IgD-negative memory B cell (primary cell): ENCODE results near the gene MAOA. TPM values are rescaled to one million over a fixed set of nuclear protein-coding genes. Genes with fewer than 3 reads are reported as not detected.
"Not testable (repeated sequence)": the region's sequence is repeated elsewhere in the genome, so short reads cannot be mapped to it uniquely, and the experiment has no call there.

Source experiments
- H3K27ac Mint-ChIP-seq, 3 donors: one replicate each; pipeline ENCODE4 v1.8.0; 2020 to 2022; ENCODE audit warnings: mild to moderate bottlenecking in 3 of 3, mixed read lengths in 3 of 3, moderate library complexity in 1 of 3
- H3K27me3 Mint-ChIP-seq: one replicate; pipeline ENCODE4 v1.8.0; 2021; ENCODE audit warnings: mixed read lengths
- H3K36me3 Mint-ChIP-seq: one replicate; pipeline ENCODE4 v1.8.0; 2020; ENCODE audit warnings: mild to moderate bottlenecking, mixed read lengths
- H3K4me1 Mint-ChIP-seq, 3 donors: one replicate each; pipeline ENCODE4 v1.8.0; 2020 to 2022; ENCODE audit warnings: mixed read lengths in 3 of 3, mild to moderate bottlenecking in 1 of 3
- H3K4me3 Mint-ChIP-seq, 4 donors: one replicate each; pipeline ENCODE4 v1.8.0; 2020 to 2022; ENCODE audit warnings: mild to moderate bottlenecking in 4 of 4, mixed read lengths in 4 of 4, moderate library complexity in 3 of 4
- H3K9me3 Mint-ChIP-seq, 3 donors: one replicate each; pipeline ENCODE4 v1.8.0; 2020 to 2021; ENCODE audit warnings: mixed read lengths in 3 of 3, mild to moderate bottlenecking in 1 of 3
- polyA plus RNA-seq: library from polyadenylated mRNA; unstranded; fragments of 300-500 nt; fragmentation: Illumina TruSeq; gene quantifications from one replicate; pipeline ENCODE4 v1.2.3, GENCODE V29; 2021

The MAOA gene
- not detected for polyA plus RNA-seq

DNA sequence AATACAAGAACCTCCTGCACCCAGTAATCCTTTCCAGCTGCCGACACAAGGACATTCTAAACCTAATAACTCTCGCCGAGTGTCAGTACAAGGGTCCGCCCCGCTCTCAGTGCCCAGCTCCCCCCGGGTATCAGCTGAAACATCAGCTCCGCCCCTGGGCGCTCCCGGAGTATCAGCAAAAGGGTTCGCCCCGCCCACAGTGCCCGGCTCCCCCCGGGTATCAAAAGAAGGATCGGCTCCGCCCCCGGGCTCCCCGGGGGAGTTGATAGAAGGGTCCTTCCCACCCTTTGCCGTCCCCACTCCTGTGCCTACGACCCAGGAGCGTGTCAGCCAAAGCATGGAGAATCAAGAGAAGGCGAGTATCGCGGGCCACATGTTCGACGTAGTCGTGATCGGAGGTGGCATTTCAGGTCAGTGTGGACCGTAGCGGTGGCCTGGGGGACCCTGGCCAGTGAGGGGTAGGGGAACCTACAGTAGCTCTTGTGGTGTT is at the start of gene MAOA:
TSS of gene MAOA (plus strand) at position 295 of the 490 bp plus-strand sequence. CDS start at position 338, 43 bp downstream.
- H3K4me3 Mint-ChIP-seq: peak within 1 kb of the TSS; percentile 83 to 94 (median 86)
- H3K27me3 Mint-ChIP-seq: peaks cover 14% of the 10 kb centered on the region
- peak within 1 kb of the TSS in 1 of 3 donors; percentile 65 for H3K27ac Mint-ChIP-seq
- peaks cover 0 to 6% (median 1%) of the 10 kb centered on the region in 3 donors for H3K9me3 Mint-ChIP-seq
- H3K4me1 Mint-ChIP-seq: no peaks in the 10 kb centered on the region
- H3K36me3 Mint-ChIP-seq: no peaks in the 10 kb centered on the region

DNA sequence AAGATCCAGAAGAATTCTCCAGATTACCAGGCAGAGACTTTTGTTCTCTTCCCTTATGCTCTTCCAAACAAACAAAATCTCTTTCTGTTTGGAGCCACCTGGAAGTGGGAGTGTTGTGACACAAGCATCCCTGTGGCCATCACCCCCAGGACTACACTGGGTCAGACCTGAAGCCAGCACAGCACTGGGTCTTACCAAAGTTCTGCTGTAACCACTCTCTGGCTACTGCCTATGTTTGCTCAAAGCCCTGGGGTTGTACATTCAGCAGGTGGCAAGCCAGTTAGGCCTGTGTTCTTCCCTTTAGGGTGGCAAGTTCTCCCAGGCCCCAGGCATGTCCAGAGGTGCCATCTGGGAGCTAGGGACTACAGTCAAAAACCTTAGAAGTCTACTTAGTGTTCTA is 43.7 kb upstream of the MAOA start:
- Mint-ChIP-seq H3K27ac (no peak overlapping the region), H3K9me3 (peaks cover 0 to 4% (median 0%) of the 10 kb centered on the region in 3 donors), H3K27me3 (peaks cover 15% of the 10 kb centered on the region), H3K36me3 (no peaks in the 10 kb centered on the region), H3K4me1 (no peaks in the 10 kb centered on the region), H3K4me3 (no peak overlapping the region)

DNA sequence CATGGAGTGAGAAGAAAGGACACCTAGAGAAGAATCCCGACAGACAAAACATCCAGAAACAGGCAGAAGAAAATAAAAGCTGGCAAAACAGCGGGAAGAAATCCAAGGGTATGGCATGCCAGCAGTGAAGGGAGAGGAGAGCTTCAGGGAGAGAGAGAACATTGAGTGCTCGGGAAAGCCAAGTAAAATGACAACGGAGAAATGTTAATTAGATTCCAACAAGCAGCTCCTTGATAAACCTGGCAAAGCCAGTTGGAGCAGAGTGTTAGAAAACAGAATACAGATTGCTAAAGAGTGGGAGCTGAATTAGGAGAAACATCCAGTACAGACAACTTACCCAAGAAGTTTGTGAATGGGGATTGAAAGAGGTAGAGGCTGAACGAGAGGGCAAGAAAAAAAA is 40.4 kb upstream of the MAOA start:
- Mint-ChIP-seq H3K9me3 (no peaks in the 10 kb centered on the region), H3K4me3 (no peak overlapping the region), H3K27ac (no peak overlapping the region), H3K27me3 (peaks cover 15% of the 10 kb centered on the region), H3K36me3 (no peaks in the 10 kb centered on the region), H3K4me1 (no peaks in the 10 kb centered on the region)

DNA sequence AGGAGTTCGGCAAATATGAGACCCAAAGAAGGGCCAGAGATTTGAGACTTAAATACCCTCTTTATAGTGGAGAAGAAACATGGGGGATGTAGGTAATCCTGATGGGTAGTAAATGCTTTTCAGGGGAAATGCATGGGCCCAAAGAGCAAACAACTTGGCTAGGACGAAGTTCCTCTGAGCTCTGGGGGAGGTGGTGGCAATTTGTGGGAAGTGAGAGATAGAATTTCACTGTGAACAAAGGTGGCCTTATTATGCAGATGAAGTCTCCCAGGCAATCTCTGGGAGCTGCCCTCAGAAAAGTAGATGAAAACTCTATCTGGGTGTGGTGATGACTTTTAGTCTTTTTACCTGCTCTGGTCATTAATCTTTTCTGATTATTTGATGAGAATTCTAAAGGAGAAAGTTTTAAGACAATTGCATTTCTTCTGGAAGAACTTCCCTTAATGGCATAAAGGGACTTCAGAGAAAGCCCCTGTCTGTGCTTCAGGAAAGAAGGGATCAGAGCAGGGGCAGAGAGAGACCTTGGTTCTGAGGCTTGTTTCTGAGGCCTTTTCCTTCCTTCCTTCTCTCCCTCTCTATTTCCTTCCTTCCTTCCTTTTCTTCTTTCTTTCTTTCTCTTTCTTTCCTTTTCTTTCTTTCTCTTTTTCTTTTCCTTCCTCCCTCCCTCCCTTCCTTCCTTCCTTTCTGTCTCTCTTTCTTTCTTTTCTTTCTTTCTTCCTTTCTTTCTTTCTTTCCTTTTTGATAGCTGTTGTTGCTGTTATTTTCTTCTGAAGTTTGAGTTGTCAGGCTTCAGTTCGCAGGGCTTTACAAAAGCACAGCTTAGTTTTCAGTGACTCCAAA is 37.5 kb upstream of the MAOA start:
- peak overlapping the region in 1 of 3 donors; percentile 68 for H3K27ac Mint-ChIP-seq
- peaks cover 12% of the 10 kb centered on the region for H3K27me3 Mint-ChIP-seq
- no peak overlapping the region for H3K4me3 Mint-ChIP-seq
- H3K4me1 Mint-ChIP-seq: no peaks in the 10 kb centered on the region
- no peaks in the 10 kb centered on the region for H3K36me3 Mint-ChIP-seq
- H3K9me3 Mint-ChIP-seq: no peaks in the 10 kb centered on the region

DNA sequence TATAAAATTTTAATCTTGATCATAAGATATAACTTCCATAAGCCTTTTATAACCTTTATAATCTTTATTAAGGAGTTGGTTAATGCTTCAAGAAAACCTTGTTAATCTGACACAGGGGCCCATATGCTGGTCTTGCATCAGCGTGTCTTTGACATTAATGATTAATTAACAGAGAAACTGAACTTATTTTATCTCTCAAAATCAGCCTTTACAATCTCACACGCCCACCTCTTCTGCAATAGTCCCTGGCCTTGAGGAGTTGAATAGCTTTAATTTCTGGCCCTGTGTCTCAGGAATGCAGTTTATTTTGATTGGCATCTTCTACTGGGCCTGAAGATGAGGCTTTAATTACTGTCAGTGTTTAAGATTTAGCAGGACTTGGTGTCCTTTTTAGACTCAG is 36.2 kb upstream of the MAOA start:
- not testable (repeated sequence) for H3K36me3 Mint-ChIP-seq, H3K27ac Mint-ChIP-seq, H3K9me3 Mint-ChIP-seq, H3K4me1 Mint-ChIP-seq, H3K4me3 Mint-ChIP-seq
- H3K27me3 Mint-ChIP-seq: peaks cover 14% of the 10 kb centered on the region

DNA sequence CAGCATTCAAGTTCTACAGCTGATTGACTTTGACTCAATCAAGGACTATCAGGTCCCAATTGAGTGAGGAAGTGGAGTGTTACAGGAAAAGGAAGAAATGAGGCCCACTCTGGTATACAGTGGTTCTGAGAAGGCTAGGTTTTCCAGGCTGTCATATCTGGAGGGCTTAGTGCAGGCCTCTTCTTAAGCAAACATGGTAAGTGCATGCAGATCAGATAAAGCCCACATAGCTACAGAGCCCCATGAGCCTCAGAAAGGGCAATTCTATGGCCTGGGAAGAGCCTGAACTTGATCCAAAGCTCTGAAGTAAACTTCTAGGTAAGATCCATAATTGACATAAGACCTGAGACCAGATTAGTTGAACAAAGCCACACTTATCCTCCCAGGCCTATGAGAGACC is 29.0 kb upstream of the MAOA start:
- Mint-ChIP-seq H3K9me3 (no peaks in the 10 kb centered on the region), H3K27me3 (peaks cover 12% of the 10 kb centered on the region), H3K27ac (no peak overlapping the region), H3K4me1 (no peaks in the 10 kb centered on the region), H3K36me3 (no peaks in the 10 kb centered on the region), H3K4me3 (no peak overlapping the region)

DNA sequence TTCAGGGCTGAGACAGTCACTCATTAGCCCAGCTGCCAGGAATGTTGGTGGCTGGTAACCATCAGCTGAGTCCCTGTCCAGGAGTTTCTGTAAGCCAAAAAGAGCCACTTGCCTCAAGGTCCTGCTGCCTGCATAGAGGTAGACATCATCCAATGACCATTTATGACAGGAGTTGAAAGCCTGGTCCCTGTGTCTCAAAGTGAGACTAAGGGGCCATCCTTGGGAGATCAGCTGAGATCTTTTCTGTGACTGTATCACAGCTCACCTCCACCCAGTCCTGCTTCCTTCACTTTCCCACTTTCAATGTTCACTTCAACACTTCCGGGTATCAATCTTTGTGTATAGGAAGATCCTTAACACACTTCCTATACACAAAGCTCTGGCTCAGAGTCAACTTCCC is 28.4 kb upstream of the MAOA start:
- H3K27ac Mint-ChIP-seq: no peak overlapping the region
- H3K36me3 Mint-ChIP-seq: no peaks in the 10 kb centered on the region
- no peak overlapping the region for H3K4me3 Mint-ChIP-seq

DNA sequence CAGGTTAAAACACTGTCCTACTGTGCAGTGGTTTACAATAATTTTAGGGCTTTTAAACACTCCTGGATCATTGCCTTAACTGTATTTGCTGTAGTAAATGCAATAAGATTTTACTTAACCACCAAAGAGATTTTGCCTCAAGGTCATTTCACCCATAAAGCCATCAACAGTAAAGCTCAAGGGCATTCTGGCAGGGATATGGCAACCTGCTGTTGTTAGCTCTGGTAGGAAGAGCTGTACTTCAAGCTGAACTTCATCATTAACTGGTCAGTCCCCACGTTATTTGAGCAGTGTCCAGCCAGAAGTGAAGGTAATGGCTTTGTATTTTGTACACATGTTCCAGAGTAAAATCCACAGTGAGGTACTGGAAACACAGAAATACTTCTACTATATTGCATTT is 26.9 kb upstream of the MAOA start:
- Mint-ChIP-seq H3K27me3 (peaks cover 10% of the 10 kb centered on the region), H3K4me3 (no peak overlapping the region), H3K4me1 (no peaks in the 10 kb centered on the region), H3K27ac (no peak overlapping the region), H3K9me3 (no peaks in the 10 kb centered on the region), H3K36me3 (no peaks in the 10 kb centered on the region)

More for the DNA sequence above, 28.4 kb upstream of the MAOA start:
- no peaks in the 10 kb centered on the region for H3K9me3 Mint-ChIP-seq
- peaks cover 12% of the 10 kb centered on the region for H3K27me3 Mint-ChIP-seq
- H3K4me1 Mint-ChIP-seq: no peaks in the 10 kb centered on the region

DNA sequence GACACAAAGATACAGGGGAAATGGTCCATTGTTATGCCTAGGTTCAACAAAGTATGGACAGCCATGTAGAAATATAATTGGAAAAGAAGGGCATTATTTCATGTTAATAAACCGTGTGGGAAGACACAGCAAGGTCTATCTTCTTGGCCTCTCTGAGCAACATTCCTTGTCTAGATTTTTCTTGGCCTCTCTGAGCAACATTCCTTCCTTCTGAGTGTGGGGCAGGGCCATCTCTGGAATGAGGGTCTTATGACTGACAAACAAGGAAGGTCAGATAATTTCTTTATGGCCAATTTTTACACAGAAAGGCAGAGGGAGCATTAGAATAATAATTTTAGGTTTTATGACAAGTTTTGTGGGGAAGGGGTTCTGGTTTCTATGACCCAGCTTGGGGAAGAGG is 24.3 kb upstream of the MAOA start:
- Mint-ChIP-seq H3K36me3 (no peaks in the 10 kb centered on the region), H3K27me3 (peaks cover 5% of the 10 kb centered on the region), H3K27ac (no peak overlapping the region), H3K9me3 (peaks cover 0 to 4% (median 0%) of the 10 kb centered on the region in 3 donors), H3K4me3 (no peak overlapping the region), H3K4me1 (no peaks in the 10 kb centered on the region)

DNA sequence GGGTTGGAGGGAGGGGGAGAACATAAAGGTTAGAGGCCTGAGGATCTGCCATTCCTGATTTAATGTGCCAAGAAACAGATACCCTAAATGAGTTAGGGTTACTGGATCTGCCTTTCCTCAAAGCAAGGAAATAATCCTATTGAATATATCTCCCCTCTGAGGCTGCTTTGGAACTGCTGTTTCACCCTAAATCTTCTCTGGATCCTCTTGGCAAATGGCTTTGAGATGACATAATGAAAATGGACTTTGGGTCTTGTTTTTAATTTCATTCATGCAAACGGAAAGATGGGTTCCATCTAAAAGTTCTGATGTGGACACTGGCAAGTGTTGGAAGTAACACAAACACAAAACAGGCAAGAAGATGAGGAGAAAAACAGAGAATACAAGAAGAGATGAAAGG is 23.0 kb upstream of the MAOA start:
- Mint-ChIP-seq H3K36me3 (no peaks in the 10 kb centered on the region), H3K27ac (no peak overlapping the region), H3K9me3 (peaks cover 0 to 4% (median 0%) of the 10 kb centered on the region in 3 donors), H3K4me3 (no peak overlapping the region), H3K4me1 (no peaks in the 10 kb centered on the region), H3K27me3 (peaks cover 7% of the 10 kb centered on the region)

DNA sequence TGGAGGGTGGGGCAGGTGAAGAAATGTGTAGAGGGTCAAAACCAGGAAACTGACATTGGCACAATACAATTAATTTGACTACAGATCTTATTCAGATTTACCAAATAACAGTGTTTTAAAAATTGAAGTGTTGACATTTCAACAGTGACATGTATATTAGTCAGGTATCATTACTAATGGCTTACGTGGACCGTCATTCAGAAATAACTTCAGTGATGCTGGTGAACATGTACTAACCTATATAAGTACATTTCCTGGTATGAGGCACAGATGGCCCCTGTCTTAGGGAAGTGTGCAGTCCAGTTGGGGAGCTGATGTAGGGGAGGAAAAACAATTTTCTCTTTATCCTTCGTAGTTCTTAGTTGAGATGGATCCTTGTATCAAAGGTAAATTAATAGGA is 22.3 kb upstream of the MAOA start:
- Mint-ChIP-seq H3K4me3 (no peak overlapping the region), H3K27me3 (peaks cover 8% of the 10 kb centered on the region), H3K36me3 (no peaks in the 10 kb centered on the region), H3K9me3 (peaks cover 0 to 4% (median 0%) of the 10 kb centered on the region in 3 donors), H3K4me1 (no peaks in the 10 kb centered on the region), H3K27ac (no peak overlapping the region)

DNA sequence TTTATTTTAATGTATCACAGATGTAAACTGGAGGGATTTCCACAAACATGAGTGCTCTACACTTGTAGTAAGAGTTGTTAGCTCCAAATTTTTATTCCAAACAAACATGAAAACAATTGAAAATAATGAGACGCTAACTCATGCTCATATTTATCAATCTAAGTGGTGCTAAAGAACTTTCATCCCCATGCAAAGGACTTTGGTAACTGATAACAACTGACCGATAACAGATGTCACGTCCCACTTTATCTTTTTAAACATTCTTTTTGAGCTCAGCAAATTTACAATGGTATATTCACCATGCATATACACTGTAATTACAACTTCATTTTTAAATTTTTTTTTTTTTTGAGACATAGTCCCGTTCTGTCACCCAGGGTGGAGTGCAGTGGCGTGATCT is 15.6 kb upstream of the MAOA start:
- no peaks in the 10 kb centered on the region for H3K36me3 Mint-ChIP-seq
- H3K27me3 Mint-ChIP-seq: peaks cover 15% of the 10 kb centered on the region
- H3K4me1 Mint-ChIP-seq: peaks cover 0 to 3% (median 2%) of the 10 kb centered on the region in 3 donors
- H3K9me3 Mint-ChIP-seq: peaks cover 0 to 3% (median 0%) of the 10 kb centered on the region in 3 donors
- H3K27ac Mint-ChIP-seq: no peak overlapping the region
- H3K4me3 Mint-ChIP-seq: no peak overlapping the region

DNA sequence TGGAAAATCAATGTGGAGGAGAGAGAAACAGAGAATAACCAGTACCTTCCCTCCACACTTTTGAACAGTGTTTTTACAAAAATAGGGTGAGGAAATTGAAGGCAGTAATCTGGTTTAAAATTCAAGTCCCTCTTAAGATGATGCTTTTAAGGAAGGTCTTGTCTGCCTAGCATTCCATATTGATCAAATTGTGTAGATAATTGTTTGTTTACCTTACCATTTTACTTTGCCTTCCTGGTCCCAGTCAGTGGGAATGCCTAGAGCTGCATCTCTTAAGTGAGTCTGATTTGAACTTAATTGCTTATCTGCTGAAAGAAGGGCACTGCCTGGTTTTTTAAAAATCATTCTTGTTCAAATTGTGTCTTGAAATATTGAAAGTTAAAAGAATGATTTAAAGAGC is 14.4 kb upstream of the MAOA start:
- peaks cover 0 to 3% (median 2%) of the 10 kb centered on the region in 3 donors for H3K4me1 Mint-ChIP-seq
- H3K4me3 Mint-ChIP-seq: no peak overlapping the region
- no peak overlapping the region for H3K27ac Mint-ChIP-seq
- no peaks in the 10 kb centered on the region for H3K9me3 Mint-ChIP-seq
- H3K36me3 Mint-ChIP-seq: no peaks in the 10 kb centered on the region
- peaks cover 15% of the 10 kb centered on the region for H3K27me3 Mint-ChIP-seq

DNA sequence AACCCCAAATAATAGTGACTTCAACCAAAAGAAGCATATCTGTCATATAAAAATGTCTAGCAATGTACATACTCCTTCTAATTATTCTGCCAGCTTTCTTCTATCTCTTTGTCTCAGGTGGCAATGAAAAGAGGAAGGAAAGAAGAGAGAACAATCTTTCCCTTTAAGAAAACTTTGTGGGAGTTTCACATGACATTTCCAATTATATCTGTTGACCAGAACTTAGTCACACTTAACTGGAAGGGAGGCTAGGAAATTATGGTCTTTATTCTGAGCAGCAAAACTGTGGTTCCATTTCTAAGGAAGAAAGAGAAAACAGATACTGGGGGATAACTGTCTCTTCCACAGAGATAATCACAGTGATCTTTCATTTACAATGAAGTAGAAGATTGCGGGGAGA is 12.9 kb upstream of the MAOA start:
- H3K36me3 Mint-ChIP-seq: no peaks in the 10 kb centered on the region

DNA sequence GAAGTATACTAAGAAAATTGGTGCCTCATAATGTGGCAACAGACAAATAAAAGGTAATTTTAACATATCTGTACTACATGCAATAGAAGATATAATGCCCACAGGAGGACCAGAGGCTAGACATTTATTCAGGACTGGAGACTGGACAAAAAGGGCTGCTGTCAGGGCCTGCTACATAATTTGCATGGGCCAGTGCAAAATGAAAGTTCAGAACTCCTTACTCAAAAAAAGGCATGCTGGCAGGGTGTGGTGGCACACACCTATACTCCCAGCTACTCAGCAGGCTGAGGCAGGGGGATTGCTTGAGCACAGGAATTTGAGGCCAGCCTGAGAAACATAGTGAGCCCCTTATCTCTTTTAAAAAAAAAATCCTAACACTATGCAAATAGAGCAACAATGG is 12.4 kb upstream of the MAOA start:
- Mint-ChIP-seq H3K36me3 (no peaks in the 10 kb centered on the region), H3K9me3 (peaks cover 0 to under 1% (median 0%) of the 10 kb centered on the region in 3 donors), H3K4me3 (no peak overlapping the region), H3K4me1 (peaks cover 0 to 3% (median 2%) of the 10 kb centered on the region in 3 donors), H3K27me3 (peaks cover 12% of the 10 kb centered on the region), H3K27ac (no peak overlapping the region)

More for the DNA sequence above, 12.9 kb upstream of the MAOA start:
- Mint-ChIP-seq H3K9me3 (no peaks in the 10 kb centered on the region), H3K27me3 (peaks cover 13% of the 10 kb centered on the region), H3K27ac (no peak overlapping the region), H3K4me1 (peaks cover 0 to 3% (median 2%) of the 10 kb centered on the region in 3 donors), H3K4me3 (no peak overlapping the region)
